Endodermal cell (in vitro differentiated cells): ENCODE results near the gene DPH2. TPM values are rescaled to one million over a fixed set of nuclear protein-coding genes. Genes with fewer than 3 reads are reported as not detected.

Source experiments
- DNase-seq: peaks from one replicate; pipeline ENCODE4 v3.0.0-alpha.2; 2017
- H3K27ac ChIP-seq: 2 replicates; pipeline ENCODE4 v1.5.1; 2013; ENCODE audit warnings: mild to moderate bottlenecking, low read depth, low read length, moderate library complexity
- H3K27me3 ChIP-seq: 2 replicates; pipeline ENCODE4 v1.6.1; 2013; ENCODE audit warnings: mild to moderate bottlenecking, low read length, moderate library complexity; ENCODE audit not compliant: insufficient read depth, control insufficient read depth, poor library complexity, severe bottlenecking
- H3K36me3 ChIP-seq: 2 replicates; pipeline ENCODE4 v1.7.0; 2013; ENCODE audit warnings: mild to moderate bottlenecking, low read length, moderate library complexity; ENCODE audit not compliant: control insufficient read depth, insufficient read depth
- H3K4me1 ChIP-seq: one replicate; pipeline ENCODE4 v1.7.0; 2013; ENCODE audit warnings: low read length; ENCODE audit not compliant: control insufficient read depth, insufficient read depth
- H3K4me3 ChIP-seq: 2 replicates; pipeline ENCODE4 v1.5.1; 2013; ENCODE audit warnings: mild to moderate bottlenecking, low read length, moderate library complexity
- H3K9ac ChIP-seq: 2 replicates; pipeline ENCODE4 v1.6.1; 2013; ENCODE audit warnings: mild to moderate bottlenecking, low read length, moderate library complexity; ENCODE audit not compliant: poor library complexity, severe bottlenecking; ENCODE audit errors: extremely low read depth
- H3K9me3 ChIP-seq: 2 replicates; pipeline ENCODE4 v1.6.1; 2013; ENCODE audit warnings: mild to moderate bottlenecking, low read length, moderate library complexity; ENCODE audit not compliant: control insufficient read depth
- H3K27ac Mint-ChIP-seq: 2 replicates; pipeline ENCODE4 v1.8.0; 2020; ENCODE audit warnings: mixed read lengths
- H3K27me3 Mint-ChIP-seq: 2 replicates; pipeline ENCODE4 v1.8.0; 2021; ENCODE audit warnings: mild to moderate bottlenecking, mixed read lengths; ENCODE audit not compliant: insufficient read depth
- H3K36me3 Mint-ChIP-seq: 2 replicates; pipeline ENCODE4 v1.8.0; 2020; ENCODE audit warnings: low read depth, mixed read lengths
- H3K4me1 Mint-ChIP-seq: 2 replicates; pipeline ENCODE4 v1.8.0; 2020; ENCODE audit warnings: mixed read lengths
- H3K4me3 Mint-ChIP-seq: 2 replicates; pipeline ENCODE4 v1.8.0; 2020; ENCODE audit warnings: mild to moderate bottlenecking, moderate library complexity, mixed read lengths
- H3K9me3 Mint-ChIP-seq: 2 replicates; pipeline ENCODE4 v1.8.0; 2020; ENCODE audit warnings: mild to moderate bottlenecking, mixed read lengths
- CTCF ChIP-seq: fragments of 200-600 bp; sonication (generic); conservative IDR thresholded peaks from 2 replicates; pipeline ENCODE4 v1.5.0; 2021; ENCODE audit warnings: antibody characterized with exemption, mild to moderate bottlenecking
- WGBS, 2 experiments: methylation state at CpG; one replicate each; pipeline versions ENCODE4 v1.1.5 to v1.1.7; 2013; ENCODE audit warnings: missing lambda C conversion rate in 2 of 2, mixed read lengths in 1 of 2; ENCODE audit not compliant: insufficient coverage in 1 of 2, insufficient read length in 1 of 2; 5-methylcytosine and 5-hydroxymethylcytosine counted together
- total RNA-seq, 2 donors: library from RNA; stranded (reverse); fragmentation: NEBNext Ultra II Directional in 1 of 2; extraction: Animal tissue kit (Norgen Biotek cat#: 25700) in 1 of 2; gene quantifications; 2 replicates in 1 of 2; 3 replicates in 1 of 2; pipeline ENCODE4 v1.2.1, GENCODE V29; 2021

DPH2 gene
- total RNA-seq, 2 donors from 2014 or later: 28.5 to 31.3 TPM

- Histone ChIP-seq H3K27me3 (no peaks in the 10 kb centered on the region), H3K4me3 (no peak overlapping the region), H3K4me1 (peaks cover 35% of the 10 kb centered on the region), H3K36me3 (no peaks in the 10 kb centered on the region), H3K9ac (no peak overlapping the region), H3K27ac (peak overlapping the region; percentile 68), H3K9me3 (no peaks in the 10 kb centered on the region)
- peaks cover 45% of the 10 kb centered on the region for H3K4me1 Mint-ChIP-seq
- no peaks in the 10 kb centered on the region for H3K9me3 Mint-ChIP-seq
- no peak overlapping the region for H3K27ac Mint-ChIP-seq
- no peak for DNase-seq
- H3K36me3 Mint-ChIP-seq: peaks cover 7% of the 10 kb centered on the region
- no peak overlapping the region for H3K4me3 Mint-ChIP-seq
- no peak for TF ChIP-seq CTCF
- no peaks in the 10 kb centered on the region for H3K27me3 Mint-ChIP-seq
- 83 to 93% methylated on average over 12 to 21 of the region's 21 CpGs for WGBS, 2 experiments
Observed at GRCh38 chr1:43995984-43996732, 26.3 kb downstream of the DPH2 start.

- peaks cover 46% of the 10 kb centered on the region for H3K4me1 Mint-ChIP-seq
- Histone ChIP-seq H3K4me1 (peaks cover 35% of the 10 kb centered on the region), H3K27me3 (no peaks in the 10 kb centered on the region), H3K9ac (no peak overlapping the region), H3K4me3 (no peak overlapping the region), H3K27ac (peak overlapping the region; percentile 68), H3K9me3 (no peaks in the 10 kb centered on the region), H3K36me3 (no peaks in the 10 kb centered on the region)
- peaks cover 9% of the 10 kb centered on the region for H3K36me3 Mint-ChIP-seq
- 86 to 93% methylated on average over 1 to 6 of the region's 6 CpGs for WGBS, 2 experiments
- H3K4me3 Mint-ChIP-seq: no peak overlapping the region
- H3K9me3 Mint-ChIP-seq: no peaks in the 10 kb centered on the region
- H3K27ac Mint-ChIP-seq: no peak overlapping the region
- TF ChIP-seq CTCF: no peak
- no peak for DNase-seq
- no peaks in the 10 kb centered on the region for H3K27me3 Mint-ChIP-seq
Observed at GRCh38 chr1:43996733-43997115, 26.9 kb downstream of the DPH2 start.

DNA sequence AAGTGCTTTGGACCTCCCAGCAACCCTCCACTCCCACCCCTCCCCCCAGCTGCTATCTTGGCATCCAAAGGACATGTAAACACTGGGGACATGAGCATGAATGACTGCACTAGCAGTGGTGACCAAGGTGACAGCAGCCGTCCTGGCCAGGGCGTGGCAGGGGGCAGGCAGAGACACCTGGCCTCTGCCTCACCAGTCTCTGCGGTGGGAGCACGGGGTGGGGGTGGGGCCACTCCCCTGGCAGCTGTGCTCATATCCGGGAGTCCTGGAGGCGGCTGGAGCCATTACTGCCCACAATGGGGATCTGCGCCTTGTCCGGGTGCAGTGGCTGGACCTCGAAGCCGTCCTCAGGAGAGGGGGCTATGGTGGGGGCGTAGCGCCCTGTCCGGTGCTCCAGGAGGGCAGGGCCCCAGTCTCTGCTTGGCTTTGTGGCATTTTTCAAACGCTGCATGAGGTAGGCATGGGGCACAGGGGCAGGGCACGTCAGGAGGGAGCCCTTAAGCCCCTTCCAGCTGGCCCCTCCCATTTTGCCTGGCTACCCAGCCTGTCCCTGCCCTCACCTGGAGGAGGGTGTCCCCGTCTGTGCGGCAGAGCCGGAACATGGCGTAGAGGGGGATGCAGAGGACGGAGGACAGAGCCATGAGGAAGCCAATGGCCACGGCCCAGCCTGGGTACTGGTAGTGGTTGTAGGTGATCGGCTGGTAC is 27.6 kb downstream of the DPH2 start:
- 89 to 90% methylated on average over 15 to 22 of the region's 22 CpGs for WGBS, 2 experiments
- Histone ChIP-seq H3K27ac (peak overlapping the region; percentile 68), H3K4me3 (no peak overlapping the region), H3K36me3 (no peaks in the 10 kb centered on the region), H3K4me1 (peaks cover 30% of the 10 kb centered on the region), H3K27me3 (no peaks in the 10 kb centered on the region), H3K9me3 (no peaks in the 10 kb centered on the region), H3K9ac (no peak overlapping the region)
- DNase-seq: no peak
- Mint-ChIP-seq H3K9me3 (no peaks in the 10 kb centered on the region), H3K27ac (no peak overlapping the region), H3K4me3 (no peak overlapping the region), H3K36me3 (peaks cover 13% of the 10 kb centered on the region), H3K27me3 (no peaks in the 10 kb centered on the region), H3K4me1 (peaks cover 45% of the 10 kb centered on the region)
- TF ChIP-seq CTCF: no peak
